ENCODE data around the gene FCN1.

Gene FCN1

DNA sequence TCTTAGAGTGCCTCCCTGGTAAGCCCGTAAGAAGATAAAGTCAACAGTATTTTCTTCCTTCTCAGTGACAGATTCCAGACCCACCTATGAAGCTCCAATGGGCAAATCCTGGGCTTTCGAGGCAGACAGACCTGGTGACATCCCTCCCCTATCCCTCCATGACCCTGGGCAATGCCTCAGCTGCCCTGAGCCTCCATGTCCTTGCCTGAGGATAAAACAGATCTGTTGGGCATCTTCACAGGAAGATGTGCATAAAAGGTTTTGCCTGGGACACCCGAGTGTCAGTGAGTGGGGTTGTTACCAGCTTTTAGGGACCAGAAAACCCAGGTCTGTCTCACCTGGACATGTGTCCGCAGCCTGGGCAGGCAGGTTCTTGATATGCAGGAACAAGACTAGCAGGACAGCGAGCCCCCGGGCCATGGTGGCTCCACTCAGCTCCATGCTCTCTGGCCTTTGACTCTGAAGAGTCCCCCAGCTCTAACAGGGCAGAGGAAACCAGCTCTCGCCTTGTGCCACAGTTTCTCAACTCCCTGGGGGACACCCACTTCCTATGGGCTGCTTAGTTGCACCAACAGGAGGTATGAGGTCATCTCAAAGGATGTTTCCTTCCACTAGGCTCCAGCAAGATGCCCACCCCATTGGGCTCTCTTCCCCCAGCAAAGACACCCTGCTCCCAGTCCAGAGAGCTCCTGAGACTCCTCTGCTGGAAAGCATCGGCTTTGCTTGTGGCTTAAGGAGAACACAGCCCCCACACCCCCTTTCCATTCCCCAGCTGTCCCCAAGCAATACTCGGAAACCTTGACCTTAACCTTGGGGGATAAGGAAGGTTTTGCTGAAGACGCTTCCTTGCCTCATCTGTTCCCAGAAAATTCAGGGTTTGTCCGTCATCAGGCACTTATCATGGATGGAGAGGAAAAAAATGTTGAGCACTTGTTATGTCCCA is at the start of gene FCN1:
Gene FCN1, minus strand, starts transcription at position 482 of the 943 bp plus-strand sequence. Its CDS starts 41 bp downstream, at position 441.
- peaks cover 11% of the 10 kb centered on the region for H3K9me3 ChIP-seq (ENCODE audit: insufficient read depth, low read depth, low read length)
- no peak within 1 kb of the TSS for H3K4me3 ChIP-seq (ENCODE audit: low read length)
- no peaks in the 10 kb centered on the region for H3K36me3 ChIP-seq (ENCODE audit: insufficient read depth, low read depth, low read length)
- no peaks in the 10 kb centered on the region for H3K4me1 ChIP-seq (ENCODE audit: insufficient read depth, low read length)
- H3K9ac ChIP-seq (ENCODE audit: low read depth, low read length): no peak within 1 kb of the TSS
- H3K27me3 ChIP-seq (ENCODE audit: insufficient read depth, low read length): no peaks in the 10 kb centered on the region
- H3K27ac ChIP-seq (ENCODE audit: low read length): no peak within 1 kb of the TSS

DNA sequence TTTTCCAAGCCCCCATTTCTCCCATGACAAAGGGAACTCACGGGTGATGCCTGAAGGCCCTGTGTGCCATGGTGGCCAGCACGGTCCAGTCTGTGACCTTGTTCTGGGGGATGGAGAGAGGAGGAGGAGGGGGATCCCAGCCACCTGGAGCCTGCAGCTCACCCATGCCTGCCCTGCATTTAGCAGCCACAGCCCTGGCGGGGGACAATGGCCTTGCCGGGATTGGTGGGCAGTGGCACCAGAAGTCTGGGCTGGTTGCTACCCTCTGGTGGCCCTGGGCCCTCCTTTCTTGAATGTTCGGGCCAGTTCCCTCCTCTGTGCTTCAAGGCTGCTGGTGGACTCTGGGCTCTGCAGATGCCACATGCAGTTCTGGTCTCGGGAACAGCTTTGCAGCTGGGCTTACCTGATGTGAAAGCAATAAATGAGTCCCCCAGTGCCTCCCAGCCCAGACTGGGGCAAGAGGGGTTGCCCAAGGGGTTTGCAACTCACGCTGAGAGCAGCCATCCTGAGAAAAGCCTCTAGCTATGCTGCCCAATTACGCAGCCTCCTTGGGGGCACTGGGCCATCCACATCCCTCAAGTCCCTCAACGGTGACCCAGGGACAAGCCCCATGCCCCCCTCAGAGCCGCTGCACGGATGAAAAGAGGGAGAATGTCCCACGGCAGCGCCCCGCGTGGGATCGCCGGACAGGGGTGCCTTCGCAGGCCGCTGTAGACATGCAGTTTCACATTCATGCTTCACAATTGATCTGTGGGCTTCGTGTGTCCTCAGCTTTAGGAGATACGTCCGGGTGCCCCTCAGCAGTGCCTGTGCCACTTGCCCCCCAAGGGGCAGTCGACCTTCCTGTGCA is 49.2 kb upstream of the FCN1 start:
- H3K27ac ChIP-seq (ENCODE audit: low read length): no peak overlapping the region
- no peaks in the 10 kb centered on the region for H3K27me3 ChIP-seq (ENCODE audit: insufficient read depth, low read length)

DNA sequence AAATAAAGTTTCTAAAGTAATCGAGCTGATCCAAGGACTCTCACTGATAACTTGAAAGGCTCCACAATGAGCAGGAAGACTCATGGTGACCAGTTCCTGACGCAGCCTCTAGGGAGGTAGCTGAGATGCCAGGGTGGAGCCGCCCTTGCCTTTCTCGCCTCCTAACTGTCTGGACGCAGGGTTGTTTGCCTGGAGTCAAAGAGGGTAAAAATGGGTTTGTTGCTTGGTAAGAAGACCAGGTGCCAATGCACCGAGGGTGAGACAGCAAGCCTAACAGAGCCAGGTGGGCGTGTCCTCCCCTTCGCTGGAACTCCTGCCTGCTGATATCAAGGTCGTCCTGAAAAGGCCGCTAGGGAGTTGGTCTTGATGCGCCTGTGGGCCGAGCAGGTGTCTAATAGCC is 48.6 kb upstream of the FCN1 start:
- no peak overlapping the region for H3K4me3 ChIP-seq (ENCODE audit: low read length)
- H3K36me3 ChIP-seq (ENCODE audit: insufficient read depth, low read depth, low read length): no peaks in the 10 kb centered on the region
- no peaks in the 10 kb centered on the region; the same call in 1 of the 2 replicates for H3K4me1 ChIP-seq (ENCODE audit: insufficient read depth, low read length)
- no peak overlapping the region for H3K27ac ChIP-seq (ENCODE audit: low read length)
- no peak overlapping the region for H3K9ac ChIP-seq (ENCODE audit: low read depth, low read length)
- H3K27me3 ChIP-seq (ENCODE audit: insufficient read depth, low read length): no peaks in the 10 kb centered on the region
- no peaks in the 10 kb centered on the region for H3K9me3 ChIP-seq (ENCODE audit: insufficient read depth, low read depth, low read length)

More for the DNA sequence above, 49.2 kb upstream of the FCN1 start:
- Histone ChIP-seq H3K9me3 (ENCODE audit: insufficient read depth, low read depth, low read length) (no peaks in the 10 kb centered on the region), H3K4me3 (ENCODE audit: low read length) (no peak overlapping the region), H3K4me1 (ENCODE audit: insufficient read depth, low read length) (no peaks in the 10 kb centered on the region; the same call in 1 of the 2 replicates), H3K9ac (ENCODE audit: low read depth, low read length) (no peak overlapping the region), H3K36me3 (ENCODE audit: insufficient read depth, low read depth, low read length) (no peaks in the 10 kb centered on the region)

DNA sequence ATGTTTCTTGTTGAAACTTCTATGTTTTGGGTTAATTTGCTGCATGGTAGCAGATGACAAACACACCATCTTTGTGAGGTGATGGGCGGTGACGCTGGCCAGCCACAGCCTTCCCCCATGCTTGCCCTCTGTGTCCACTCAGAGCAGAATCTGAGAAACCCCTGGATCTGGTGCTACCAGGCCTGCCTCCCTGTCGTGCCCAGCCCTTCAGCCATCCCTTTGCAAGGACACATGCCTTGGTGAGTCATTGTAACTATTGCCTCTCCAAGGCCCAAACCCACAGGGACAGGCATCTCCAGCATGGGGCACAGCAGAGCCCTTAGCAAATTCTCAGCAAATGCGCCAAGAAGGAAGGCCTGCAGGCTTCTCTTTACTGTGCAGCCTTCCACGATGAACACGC is 48.1 kb upstream of the FCN1 start:
- H3K4me3 ChIP-seq (ENCODE audit: low read length): no peak overlapping the region
- no peaks in the 10 kb centered on the region for H3K36me3 ChIP-seq (ENCODE audit: insufficient read depth, low read depth, low read length)
- no peaks in the 10 kb centered on the region for H3K27me3 ChIP-seq (ENCODE audit: insufficient read depth, low read length)
- H3K9ac ChIP-seq (ENCODE audit: low read depth, low read length): no peak overlapping the region
- H3K9me3 ChIP-seq (ENCODE audit: insufficient read depth, low read depth, low read length): no peaks in the 10 kb centered on the region
- H3K27ac ChIP-seq (ENCODE audit: low read length): no peak overlapping the region
- H3K4me1 ChIP-seq (ENCODE audit: insufficient read depth, low read length): no peaks in the 10 kb centered on the region; the same call in 1 of the 2 replicates

DNA sequence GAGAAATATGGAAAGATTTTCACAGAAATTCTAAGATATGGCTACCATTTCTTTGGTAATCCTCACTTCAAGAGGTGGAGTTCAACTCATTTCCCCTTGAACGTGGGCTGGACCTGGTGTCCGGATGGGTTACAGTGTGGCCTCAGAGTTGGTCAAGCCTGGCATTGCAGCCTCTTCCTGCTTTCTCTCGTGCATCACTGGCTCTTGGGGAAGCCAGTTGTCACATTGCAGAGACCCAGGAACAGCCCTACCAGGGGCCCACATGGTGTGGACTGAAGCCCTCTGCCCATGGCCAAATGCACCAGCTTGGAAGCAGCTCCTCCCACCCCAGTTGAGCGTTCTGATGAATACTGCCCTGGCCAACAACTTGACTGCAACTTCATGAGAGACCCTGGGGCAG is 47.7 kb upstream of the FCN1 start:
- no peak overlapping the region for H3K9ac ChIP-seq (ENCODE audit: low read depth, low read length)
- no peak overlapping the region for H3K27ac ChIP-seq (ENCODE audit: low read length)
- H3K4me3 ChIP-seq (ENCODE audit: low read length): no peak overlapping the region
- no peaks in the 10 kb centered on the region; the same call in 1 of the 2 replicates for H3K4me1 ChIP-seq (ENCODE audit: insufficient read depth, low read length)
- no peaks in the 10 kb centered on the region for H3K36me3 ChIP-seq (ENCODE audit: insufficient read depth, low read depth, low read length)
- H3K27me3 ChIP-seq (ENCODE audit: insufficient read depth, low read length): no peaks in the 10 kb centered on the region
- no peaks in the 10 kb centered on the region for H3K9me3 ChIP-seq (ENCODE audit: insufficient read depth, low read depth, low read length)

DNA sequence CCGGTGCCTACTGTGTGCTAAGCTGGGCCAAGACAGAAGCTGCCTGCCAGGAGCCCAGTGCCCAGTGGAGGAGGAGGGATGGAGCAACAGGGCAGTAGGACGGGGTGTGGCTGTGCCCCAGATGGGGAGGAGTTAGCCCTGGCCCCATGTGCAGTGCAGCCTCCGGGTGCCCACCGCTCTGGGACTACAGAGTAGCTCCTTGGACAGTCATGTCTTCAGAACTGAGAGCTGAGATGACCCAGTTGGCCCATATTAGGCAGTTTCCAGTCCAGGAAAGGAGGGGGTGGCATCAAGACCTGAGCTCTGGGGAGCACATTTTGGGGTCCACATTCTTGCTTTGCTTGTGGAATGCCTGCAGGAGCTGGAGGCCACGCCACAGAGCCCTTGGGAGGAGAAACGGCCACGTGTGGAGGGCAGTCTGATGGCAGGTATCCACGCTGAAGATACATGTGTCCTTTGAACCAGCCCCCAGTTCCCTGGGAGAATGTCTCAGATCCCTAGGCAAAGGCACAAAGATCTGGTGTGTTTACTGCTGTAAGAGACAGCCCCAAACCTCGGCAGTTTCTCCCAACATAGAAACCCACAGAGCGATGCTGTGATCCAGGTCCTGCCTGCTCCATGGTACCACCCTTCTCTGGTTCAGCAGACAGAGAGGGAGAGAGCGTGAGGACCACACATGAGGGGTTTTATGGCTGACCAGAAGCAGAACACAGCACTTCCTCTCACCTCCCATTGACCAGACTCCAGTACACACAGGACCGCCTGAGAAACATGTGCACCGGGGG is 46.8 kb upstream of the FCN1 start:
- H3K9me3 ChIP-seq (ENCODE audit: insufficient read depth, low read depth, low read length): no peaks in the 10 kb centered on the region
- H3K36me3 ChIP-seq (ENCODE audit: insufficient read depth, low read depth, low read length): no peaks in the 10 kb centered on the region
- no peak overlapping the region for H3K9ac ChIP-seq (ENCODE audit: low read depth, low read length)
- H3K4me3 ChIP-seq (ENCODE audit: low read length): no peak overlapping the region
- H3K4me1 ChIP-seq (ENCODE audit: insufficient read depth, low read length): no peaks in the 10 kb centered on the region; the same call in 1 of the 2 replicates
- no peak overlapping the region for H3K27ac ChIP-seq (ENCODE audit: low read length)
- H3K27me3 ChIP-seq (ENCODE audit: insufficient read depth, low read length): no peaks in the 10 kb centered on the region

DNA sequence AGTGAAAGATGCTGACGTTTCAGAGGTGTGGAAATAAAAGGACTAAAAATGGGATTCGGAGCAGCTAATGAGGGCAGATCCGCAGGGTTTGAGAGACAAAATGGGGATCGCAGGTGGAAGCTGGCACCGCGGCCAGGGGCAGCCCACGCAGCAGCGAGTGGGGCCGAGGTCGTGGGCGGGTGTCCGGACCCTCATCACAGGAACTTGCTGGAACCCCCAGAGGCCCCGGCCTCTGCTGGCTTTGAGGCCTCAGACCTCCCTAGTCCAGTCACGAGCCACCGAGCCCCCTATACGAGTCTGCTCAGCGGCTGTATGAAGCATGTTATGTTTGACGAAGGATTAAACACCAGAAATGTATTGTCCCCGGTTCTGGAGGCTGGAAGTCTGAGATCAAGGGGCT is 45.8 kb upstream of the FCN1 start:
- Histone ChIP-seq H3K4me1 (ENCODE audit: insufficient read depth, low read length) (no peaks in the 10 kb centered on the region; the same call in 1 of the 2 replicates), H3K27ac (ENCODE audit: low read length) (no peak overlapping the region), H3K9ac (ENCODE audit: low read depth, low read length) (no peak overlapping the region), H3K36me3 (ENCODE audit: insufficient read depth, low read depth, low read length) (no peaks in the 10 kb centered on the region), H3K4me3 (ENCODE audit: low read length) (no peak overlapping the region), H3K27me3 (ENCODE audit: insufficient read depth, low read length) (no peaks in the 10 kb centered on the region), H3K9me3 (ENCODE audit: insufficient read depth, low read depth, low read length) (no peaks in the 10 kb centered on the region)

DNA sequence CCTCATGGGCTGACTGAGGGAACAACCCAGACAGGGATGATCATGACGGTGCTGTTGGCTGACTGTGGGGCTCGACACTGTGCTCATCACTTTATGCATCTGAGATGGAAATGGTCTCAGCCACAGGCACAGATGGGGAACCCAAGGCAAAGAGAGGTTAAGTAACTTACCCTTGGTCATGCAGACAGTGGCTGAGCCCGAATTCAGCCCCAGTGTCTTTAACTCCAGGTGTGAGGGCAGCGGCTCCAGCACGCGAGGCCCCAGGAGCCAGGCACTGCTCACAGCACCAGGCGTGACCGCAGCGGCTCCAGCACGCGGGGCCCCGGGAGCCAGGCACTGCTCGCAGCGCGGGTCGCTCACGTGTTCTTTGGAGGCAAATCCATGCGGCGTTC is 45.3 kb upstream of the FCN1 start:
- Histone ChIP-seq H3K9ac (ENCODE audit: low read depth, low read length) (no peak overlapping the region), H3K36me3 (ENCODE audit: insufficient read depth, low read depth, low read length) (no peaks in the 10 kb centered on the region), H3K4me3 (ENCODE audit: low read length) (no peak overlapping the region), H3K9me3 (ENCODE audit: insufficient read depth, low read depth, low read length) (no peaks in the 10 kb centered on the region), H3K27ac (ENCODE audit: low read length) (no peak overlapping the region), H3K27me3 (ENCODE audit: insufficient read depth, low read length) (no peaks in the 10 kb centered on the region), H3K4me1 (ENCODE audit: insufficient read depth, low read length) (no peaks in the 10 kb centered on the region; the same call in 1 of the 2 replicates)

DNA sequence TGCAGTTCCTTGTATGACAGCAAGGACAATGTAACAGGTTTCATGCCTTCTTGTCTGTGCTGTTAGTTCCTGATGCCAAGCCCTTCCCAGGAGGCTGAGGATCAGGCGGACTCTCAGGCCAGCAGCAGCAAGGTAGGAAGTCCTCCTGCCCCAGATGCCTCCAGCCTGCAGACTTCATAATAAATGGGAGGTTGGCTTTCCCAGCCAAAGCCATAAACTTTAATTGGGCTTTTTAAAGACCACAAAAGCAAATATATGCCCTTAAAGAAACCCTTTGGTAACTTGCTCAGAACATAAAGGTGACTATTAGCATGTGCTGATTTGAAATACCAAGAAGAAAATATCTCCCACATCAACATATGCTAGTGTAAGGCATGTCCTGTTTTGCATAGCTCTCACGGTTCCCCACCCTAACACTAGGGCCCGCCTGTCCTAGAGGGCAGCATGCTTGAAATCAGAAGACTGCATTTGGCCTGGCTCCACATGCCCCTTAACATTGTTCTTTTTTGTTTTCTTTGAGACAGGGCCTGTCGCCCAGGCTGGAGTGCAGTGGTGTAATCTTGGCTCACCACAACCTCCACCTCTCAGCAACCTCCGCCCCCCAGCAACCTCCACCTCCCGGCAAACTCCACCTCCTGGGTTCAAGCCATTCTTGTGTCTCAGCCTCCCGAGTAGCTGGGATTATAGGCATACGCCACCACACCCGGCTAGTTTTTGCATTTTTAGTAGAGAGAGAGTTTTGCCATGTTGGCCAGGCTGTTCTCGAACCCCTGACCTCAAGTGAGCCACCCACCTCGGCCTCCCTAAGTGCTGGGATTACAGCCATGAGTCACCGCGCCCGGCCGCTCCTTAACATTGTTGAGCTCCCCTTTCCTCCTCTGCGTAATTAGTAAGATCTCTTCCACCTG is 44.6 kb upstream of the FCN1 start:
- H3K4me1 ChIP-seq (ENCODE audit: insufficient read depth, low read length): no peaks in the 10 kb centered on the region
- no peak overlapping the region for H3K9ac ChIP-seq (ENCODE audit: low read depth, low read length)
- H3K36me3 ChIP-seq (ENCODE audit: insufficient read depth, low read depth, low read length): no peaks in the 10 kb centered on the region
- no peaks in the 10 kb centered on the region for H3K27me3 ChIP-seq (ENCODE audit: insufficient read depth, low read length)
- H3K9me3 ChIP-seq (ENCODE audit: insufficient read depth, low read depth, low read length): no peaks in the 10 kb centered on the region
- no peak overlapping the region for H3K27ac ChIP-seq (ENCODE audit: low read length)
- H3K4me3 ChIP-seq (ENCODE audit: low read length): no peak overlapping the region

DNA sequence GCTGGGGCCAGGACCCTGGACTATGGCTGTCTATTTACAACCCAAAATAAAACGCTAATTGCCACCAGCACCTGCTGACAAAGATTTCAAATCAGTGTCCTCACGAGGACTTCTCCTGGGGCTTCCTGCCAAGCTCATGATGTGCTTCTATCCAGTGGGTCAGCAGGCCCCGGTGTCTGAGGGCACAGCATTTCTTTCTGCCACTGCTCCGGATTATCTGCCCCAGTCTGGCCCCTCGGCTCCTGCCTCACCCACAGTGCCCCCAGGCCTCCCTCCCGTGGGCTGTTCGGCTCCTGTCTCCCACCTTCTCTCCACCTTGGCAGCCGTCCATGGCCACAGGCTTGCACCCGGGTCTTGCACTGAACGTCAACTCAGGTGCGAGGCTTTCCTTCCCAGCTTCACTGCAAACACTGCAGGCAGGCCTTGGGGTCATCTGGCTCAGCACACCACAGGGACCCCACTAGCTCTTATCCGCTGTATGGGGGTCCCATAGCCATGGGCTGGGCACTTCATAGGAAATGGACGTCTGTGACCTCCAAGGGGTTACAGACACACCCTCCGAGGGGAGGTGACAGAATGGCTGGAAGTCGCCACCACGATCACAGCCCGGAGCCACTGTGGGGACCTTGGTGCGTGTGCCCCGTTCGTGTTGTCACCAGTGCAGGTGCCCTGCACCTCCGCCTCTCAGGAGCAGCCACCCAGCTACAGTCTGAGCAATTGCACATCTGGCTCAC is 43.8 kb upstream of the FCN1 start:
- H3K27me3 ChIP-seq (ENCODE audit: insufficient read depth, low read length): no peaks in the 10 kb centered on the region
- H3K36me3 ChIP-seq (ENCODE audit: insufficient read depth, low read depth, low read length): no peaks in the 10 kb centered on the region

More for the DNA sequence above, 43.8 kb upstream of the FCN1 start:
- no peak overlapping the region for H3K9ac ChIP-seq (ENCODE audit: low read depth, low read length)
- H3K9me3 ChIP-seq (ENCODE audit: insufficient read depth, low read depth, low read length): no peaks in the 10 kb centered on the region
- no peak overlapping the region for H3K27ac ChIP-seq (ENCODE audit: low read length)
- H3K4me3 ChIP-seq (ENCODE audit: low read length): no peak overlapping the region
- H3K4me1 ChIP-seq (ENCODE audit: insufficient read depth, low read length): no peaks in the 10 kb centered on the region

Data from iPS-20b (cell line).